Kidney capillary endothelial cell (primary cell): ENCODE results near the gene OSBPL5.
A peak's percentile ranks its signal among the peaks of the same experiment; 100 is the strongest.
"Not testable (repeated sequence)": the region's sequence is repeated elsewhere in the genome, so short reads cannot be mapped to it uniquely, and the experiment has no call there.

ENCODE experiments used
- DNase-seq: peaks from one replicate; pipeline ENCODE4 v3.0.0-alpha.2; 2018; ENCODE audit warnings: low spot score

OSBPL5 gene

DNA sequence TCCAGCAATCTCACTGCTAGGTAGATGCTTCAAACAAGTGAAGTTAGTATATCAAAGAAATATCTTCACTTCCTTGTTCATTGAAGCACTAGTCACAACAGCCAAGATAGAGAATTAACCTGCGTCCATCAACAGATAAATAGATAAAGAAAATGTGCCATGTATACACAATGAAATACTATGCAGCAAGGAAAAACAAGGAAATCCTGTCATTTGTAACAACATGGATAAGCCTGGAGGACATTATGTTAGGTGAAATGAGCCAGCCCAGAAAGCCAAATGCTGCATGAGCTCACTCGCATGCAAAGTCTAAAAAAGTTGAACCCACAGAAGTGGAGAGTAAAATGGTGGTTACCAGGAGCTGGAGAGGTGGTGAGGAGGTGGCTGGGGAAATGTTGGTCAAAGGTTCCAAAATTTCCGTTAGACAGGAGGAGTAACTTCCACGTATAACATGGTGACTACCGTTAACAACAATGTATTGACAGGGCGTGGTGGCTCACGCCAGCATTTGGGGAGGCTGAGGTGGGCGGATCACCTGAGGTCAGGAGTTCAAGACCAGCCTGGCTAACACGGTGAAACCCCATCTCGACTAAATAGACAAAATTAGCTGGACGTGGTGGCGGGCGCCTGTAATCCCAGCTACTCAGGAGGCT is 84.3 kb downstream of the OSBPL5 start:
- DNase-seq: no peak

DNA sequence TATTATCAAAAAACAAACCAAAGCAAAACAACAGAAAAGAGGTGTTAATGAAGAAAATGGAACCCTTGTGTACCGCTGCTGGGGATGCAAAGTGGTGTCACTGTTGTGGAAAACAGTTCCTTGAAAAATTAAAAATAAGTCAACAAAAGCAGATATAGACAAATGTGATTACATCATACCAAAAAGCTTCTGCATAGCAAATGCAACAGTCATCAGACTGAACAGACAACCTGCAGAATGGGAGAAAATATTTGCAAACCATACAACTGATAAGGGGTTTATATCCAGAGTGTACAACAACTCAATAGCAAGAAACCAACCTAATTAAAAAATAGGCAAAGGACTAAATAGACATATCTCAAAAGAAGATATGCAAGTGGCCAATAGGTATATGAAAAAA is 85.0 kb downstream of the OSBPL5 start:
- DNase-seq: no peak

GRCh38 chr11:3077846-3078440 is 87.2 kb downstream of the OSBPL5 start:
- no peak for DNase-seq

- DNase-seq: no peak
Observed at GRCh38 chr11:3077189-3077836, 87.8 kb downstream of the OSBPL5 start.

GRCh38 chr11:3074912-3075589 is 90.1 kb downstream of the OSBPL5 start:
- no peak for DNase-seq

DNA sequence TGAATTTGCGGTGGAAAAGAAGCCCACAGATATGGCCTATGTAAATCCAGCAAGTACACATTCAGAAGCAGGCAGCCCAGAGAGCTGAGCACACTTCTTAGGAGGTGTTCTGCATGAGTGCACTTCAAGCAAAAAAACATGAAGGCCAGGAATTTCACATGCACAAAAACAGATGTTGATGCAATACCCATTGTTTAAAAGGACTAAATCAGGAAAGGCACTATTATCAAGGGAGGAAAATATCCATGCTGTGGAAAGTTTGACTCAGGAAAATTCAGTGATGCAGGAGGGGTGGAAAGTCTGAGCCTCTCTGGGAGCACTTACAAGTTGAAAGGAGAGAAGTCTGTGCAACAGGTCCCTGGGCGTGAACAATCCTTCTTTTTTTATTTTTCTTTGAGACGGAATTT is 92.1 kb downstream of the OSBPL5 start:
- no peak for DNase-seq

DNA sequence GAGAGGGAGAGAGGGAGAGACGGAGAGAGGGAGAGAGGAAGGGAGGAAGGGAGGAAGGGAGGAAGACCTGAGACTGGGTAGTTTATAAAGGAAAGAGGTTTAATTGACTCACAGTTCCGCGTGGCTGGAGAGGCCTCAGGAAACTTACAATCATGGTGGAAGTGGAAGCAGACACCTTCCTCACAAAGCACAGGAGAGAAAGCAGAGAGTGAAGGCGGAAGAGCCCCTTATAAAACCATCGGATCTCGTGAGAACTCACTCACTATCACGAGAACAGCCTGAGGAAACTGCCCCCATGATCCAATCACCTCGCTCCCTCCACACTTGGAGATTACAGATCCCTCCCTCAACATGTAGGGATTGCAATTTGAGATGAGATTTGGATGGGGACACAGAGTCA is 95.7 kb downstream of the OSBPL5 start:
- DNase-seq: no peak

- DNase-seq: not testable (repeated sequence)
Observed at GRCh38 chr11:3066308-3066707, 98.8 kb downstream of the OSBPL5 start.

DNA sequence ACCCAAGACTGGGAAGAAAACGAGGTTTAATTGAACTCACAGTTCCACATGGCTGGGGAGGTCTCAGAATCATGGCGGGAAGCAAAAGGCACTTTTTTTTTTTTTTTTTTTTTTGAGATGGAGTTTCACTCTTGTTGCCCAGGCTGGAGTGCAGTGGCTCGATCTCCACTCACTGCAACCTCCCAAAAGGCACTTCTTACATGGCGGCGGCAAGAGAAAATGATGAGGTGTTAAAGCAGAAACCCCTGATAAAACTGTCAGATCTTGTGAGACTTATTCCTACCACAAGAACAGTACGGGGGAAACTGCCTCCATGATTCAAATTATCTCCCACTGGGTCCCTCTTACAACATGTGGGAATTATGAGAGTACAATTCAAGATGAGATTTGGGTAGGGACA is 100.4 kb downstream of the OSBPL5 start:
- not testable (repeated sequence) for DNase-seq

DNA sequence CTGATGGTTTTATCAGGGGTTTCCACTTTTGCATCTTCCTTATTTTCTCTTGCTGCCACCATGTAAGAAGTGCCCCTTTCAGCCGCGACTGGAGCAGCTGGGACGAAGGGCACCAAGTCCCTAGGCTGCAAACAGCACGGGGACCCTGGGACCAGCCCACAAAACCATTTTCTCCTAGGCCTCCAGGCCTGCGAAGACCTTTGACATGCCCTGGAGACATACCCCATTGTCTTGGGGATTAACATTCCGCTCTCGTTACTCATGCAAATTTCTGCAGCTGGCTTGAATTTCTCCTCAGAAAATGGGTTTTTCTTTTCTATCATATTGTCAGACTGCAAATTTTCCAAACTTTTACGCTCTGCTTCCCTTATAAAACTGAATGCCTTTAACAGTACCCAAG is 101.2 kb downstream of the OSBPL5 start:
- DNase-seq: not testable (repeated sequence)

DNA sequence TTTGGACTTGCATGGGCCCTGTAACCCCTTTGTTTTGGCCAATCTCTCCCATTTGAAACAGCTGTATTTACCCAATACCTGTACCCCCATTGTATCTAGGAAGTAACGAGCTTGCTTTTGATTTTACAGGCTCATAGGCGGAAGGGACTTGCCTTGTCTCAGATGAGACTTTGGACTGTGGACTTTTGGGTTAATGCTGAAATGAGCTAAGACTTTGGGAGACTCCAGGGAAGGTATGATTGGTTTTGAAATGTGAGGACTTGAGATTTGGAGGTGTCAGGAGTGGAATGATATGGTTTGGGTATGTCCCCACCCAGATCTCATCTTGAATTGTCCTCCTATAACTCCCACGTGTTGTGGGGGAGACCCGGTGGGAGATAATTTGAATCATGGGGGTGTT is 101.7 kb downstream of the OSBPL5 start:
- DNase-seq: not testable (repeated sequence)

GRCh38 chr11:3060436-3061025 is 104.6 kb downstream of the OSBPL5 start:
- no peak for DNase-seq

GRCh38 chr11:3058753-3059664 is 106.1 kb downstream of the OSBPL5 start:
- no peak for DNase-seq

- DNase-seq: peak; percentile 88
Observed at GRCh38 chr11:3057069-3057963, 107.8 kb downstream of the OSBPL5 start, which contains the start of gene CARS1. Gene CARS1 (minus strand): TSS chr11:3057423. CDS start chr11:3057367, 56 bp downstream.

- DNase-seq: no peak
Observed at GRCh38 chr11:3056296-3057068, 108.6 kb downstream of the OSBPL5 start.

DNA sequence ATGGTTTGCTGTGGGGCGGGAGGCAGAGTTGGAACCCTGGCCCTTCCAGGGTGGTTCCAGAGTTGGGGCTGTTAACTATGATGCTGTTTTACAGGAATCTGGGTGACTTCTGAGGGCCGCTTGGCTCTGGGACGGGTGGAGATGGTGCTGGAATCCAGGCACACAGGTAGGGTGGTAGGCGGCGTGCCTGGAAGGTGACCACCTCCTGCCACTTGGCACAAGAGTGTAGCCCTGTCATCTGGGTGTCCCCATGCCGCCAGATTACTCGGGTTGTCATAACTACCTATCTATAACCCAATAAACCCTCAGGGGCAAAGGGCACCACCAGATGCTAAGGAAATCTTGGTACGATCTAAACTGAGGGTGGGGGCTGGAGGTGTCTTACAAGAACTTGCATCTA is 109.2 kb downstream of the OSBPL5 start:
- DNase-seq: no peak

DNA sequence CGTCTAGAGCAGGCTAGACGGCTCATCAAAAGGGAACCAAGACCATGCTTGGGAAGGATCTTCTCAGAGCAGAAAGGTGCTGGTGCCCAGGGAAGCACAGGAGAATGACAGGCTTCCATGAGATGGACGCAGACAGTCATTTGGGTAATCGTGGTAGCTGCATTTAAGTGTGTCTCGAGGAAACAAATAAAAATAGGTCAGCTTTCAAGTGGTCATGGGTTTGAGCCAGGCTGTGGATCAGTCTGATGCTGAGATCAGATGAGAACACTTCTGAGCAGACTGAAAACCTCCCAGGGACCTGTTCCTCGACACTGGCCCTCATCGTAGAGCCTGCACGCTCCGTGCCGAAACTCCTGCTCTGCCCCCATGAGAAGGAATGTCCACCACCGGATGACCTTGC is 112.5 kb downstream of the OSBPL5 start:
- DNase-seq: no peak

DNA sequence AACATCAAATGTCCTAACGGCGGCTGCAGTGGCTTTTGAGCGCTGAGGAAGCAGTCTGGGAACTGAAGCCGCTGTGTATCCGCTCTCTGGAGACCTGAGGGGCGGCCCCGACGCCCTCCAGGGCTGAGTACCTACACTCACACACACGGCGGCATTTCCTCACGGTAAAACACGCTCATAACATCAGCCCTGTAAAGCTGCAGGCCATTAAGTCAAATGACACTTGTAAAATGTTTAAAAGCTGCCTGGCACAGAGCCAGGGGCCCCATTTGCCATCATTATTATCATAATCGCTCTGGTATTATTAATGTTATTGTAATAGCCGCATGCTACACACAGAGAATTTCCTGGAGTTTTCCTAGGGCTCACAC is 113.0 kb downstream of the OSBPL5 start:
- DNase-seq: no peak
